Natural killer cell (primary cell): ENCODE results near the gene HTR3D. TPM values are rescaled to one million over a fixed set of nuclear protein-coding genes. Genes with fewer than 3 reads are reported as not detected.

Source experiments
- ATAC-seq, 3 donors: fragments of 150-1000 bp in 2 of 3; fragments of 200-7000 bp in 1 of 3; cut with Tn5 transposase; 1 replicate in 1 of 3; 2 replicates in 2 of 3; pipeline ENCODE4 v1.10.0; 2021; ENCODE audit warnings: mild to moderate bottlenecking in 2 of 3, moderate library complexity in 2 of 3
- DNase-seq, 2 donors: peaks; one replicate each; pipeline versions ENCODE4 v3.0.0 to v3.0.0-alpha.2; 2013 to 2021; ENCODE audit warnings: mixed read lengths in 1 of 2
- H3K27ac ChIP-seq: one replicate; pipeline ENCODE4 v1.5.1; 2013; ENCODE audit warnings: mild to moderate bottlenecking, low read length
- H3K27me3 ChIP-seq: one replicate; pipeline ENCODE4 v1.6.1; 2013; ENCODE audit warnings: low read length; ENCODE audit not compliant: control insufficient read depth, insufficient read depth
- H3K36me3 ChIP-seq: one replicate; pipeline ENCODE4 v1.6.1; 2013; ENCODE audit warnings: low read length; ENCODE audit not compliant: control insufficient read depth, insufficient read depth
- H3K4me1 ChIP-seq: one replicate; pipeline ENCODE4 v1.6.1; 2013; ENCODE audit warnings: low read length; ENCODE audit not compliant: control insufficient read depth, insufficient read depth
- H3K4me3 ChIP-seq: one replicate; pipeline ENCODE4 v1.5.1; 2013; ENCODE audit warnings: low read length
- H3K9me3 ChIP-seq: one replicate; pipeline ENCODE4 v1.6.1; 2013; ENCODE audit warnings: low read length; ENCODE audit not compliant: control insufficient read depth, insufficient read depth
- H3K27ac Mint-ChIP-seq, 2 donors: one replicate each; pipeline ENCODE4 v1.8.0; 2022; ENCODE audit warnings: mild to moderate bottlenecking in 2 of 2, mixed read lengths in 2 of 2, moderate library complexity in 1 of 2
- H3K27me3 Mint-ChIP-seq, 2 donors: one replicate each; pipeline ENCODE4 v1.8.0; 2022; ENCODE audit warnings: low read depth in 2 of 2, mixed read lengths in 2 of 2
- H3K36me3 Mint-ChIP-seq: one replicate; pipeline ENCODE4 v1.8.0; 2022; ENCODE audit warnings: mixed read lengths
- H3K4me1 Mint-ChIP-seq, 2 donors: one replicate each; pipeline ENCODE4 v1.8.0; 2022; ENCODE audit warnings: mixed read lengths in 2 of 2
- H3K4me3 Mint-ChIP-seq: one replicate; pipeline ENCODE4 v1.8.0; 2022; ENCODE audit warnings: mild to moderate bottlenecking, moderate library complexity, mixed read lengths
- H3K9me3 Mint-ChIP-seq, 2 donors: one replicate each; pipeline ENCODE4 v1.8.0; 2022; ENCODE audit warnings: mixed read lengths in 2 of 2
- WGBS: methylation state at CpG from one replicate; pipeline ENCODE4 v1.1.7; 2013; ENCODE audit warnings: missing lambda C conversion rate; ENCODE audit not compliant: insufficient coverage; 5-methylcytosine and 5-hydroxymethylcytosine counted together
- intact Hi-C: fragments of 100-400 bp; cut with micrococcal nuclease; formaldehyde crosslinking; loops from one replicate; pipeline ENCODE4 v1.14.2; 2022
- total RNA-seq, 4 donors: library from RNA; stranded (reverse); fragments of 120-200 nt in 1 of 4; gene quantifications; one replicate each; pipeline versions ENCODE4 v1.2.3 to v1.2.4, GENCODE V29; 2013 to 2022
- TF ChIP-seq, protein P1 (sequence below): fragments of 200-600 bp; IDR thresholded peaks from one replicate; pipeline ENCODE4 v1.8.0; 2022; ENCODE audit warnings: antibody characterized with exemption

HTR3D gene
- total RNA-seq, 3 donors from 2014 or later (not counting 1 experiment from before 2014, with no cell fraction given) = not detected

DNA sequence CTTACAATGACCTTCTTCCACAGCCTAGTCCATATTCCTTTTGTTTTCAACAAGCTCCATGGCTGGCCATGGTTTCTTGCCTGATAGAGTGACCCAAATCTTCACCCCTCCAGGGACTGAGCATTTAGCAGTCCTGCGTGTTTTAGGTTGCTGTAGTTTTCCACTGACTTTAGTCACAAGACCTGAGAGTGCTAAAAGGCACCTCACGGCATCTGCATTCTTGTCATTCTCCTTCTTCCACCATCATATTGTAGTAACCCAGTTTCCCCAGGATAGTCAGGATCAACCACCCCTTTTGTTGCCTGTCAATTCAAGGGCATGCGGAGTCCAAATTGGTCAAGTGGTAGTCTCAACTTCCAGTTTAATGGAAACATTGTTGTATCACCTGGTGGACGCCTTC, 42.1 kb downstream of the HTR3D start:
- Histone ChIP-seq H3K36me3 (no peaks in the 10 kb centered on the region), H3K27me3 (no peaks in the 10 kb centered on the region), H3K27ac (no peak overlapping the region), H3K4me1 (no peaks in the 10 kb centered on the region), H3K9me3 (no peaks in the 10 kb centered on the region), H3K4me3 (no peak overlapping the region)
- Mint-ChIP-seq H3K27ac (no peak overlapping the region), H3K9me3 (no peaks in the 10 kb centered on the region), H3K27me3 (peaks cover 7 to 11% of the 10 kb centered on the region in 2 donors), H3K4me1 (no peaks in the 10 kb centered on the region), H3K4me3 (no peak overlapping the region), H3K36me3 (no peaks in the 10 kb centered on the region)
- DNase-seq (no peak), ATAC-seq (no peak)
- TF ChIP-seq, protein P1, sequence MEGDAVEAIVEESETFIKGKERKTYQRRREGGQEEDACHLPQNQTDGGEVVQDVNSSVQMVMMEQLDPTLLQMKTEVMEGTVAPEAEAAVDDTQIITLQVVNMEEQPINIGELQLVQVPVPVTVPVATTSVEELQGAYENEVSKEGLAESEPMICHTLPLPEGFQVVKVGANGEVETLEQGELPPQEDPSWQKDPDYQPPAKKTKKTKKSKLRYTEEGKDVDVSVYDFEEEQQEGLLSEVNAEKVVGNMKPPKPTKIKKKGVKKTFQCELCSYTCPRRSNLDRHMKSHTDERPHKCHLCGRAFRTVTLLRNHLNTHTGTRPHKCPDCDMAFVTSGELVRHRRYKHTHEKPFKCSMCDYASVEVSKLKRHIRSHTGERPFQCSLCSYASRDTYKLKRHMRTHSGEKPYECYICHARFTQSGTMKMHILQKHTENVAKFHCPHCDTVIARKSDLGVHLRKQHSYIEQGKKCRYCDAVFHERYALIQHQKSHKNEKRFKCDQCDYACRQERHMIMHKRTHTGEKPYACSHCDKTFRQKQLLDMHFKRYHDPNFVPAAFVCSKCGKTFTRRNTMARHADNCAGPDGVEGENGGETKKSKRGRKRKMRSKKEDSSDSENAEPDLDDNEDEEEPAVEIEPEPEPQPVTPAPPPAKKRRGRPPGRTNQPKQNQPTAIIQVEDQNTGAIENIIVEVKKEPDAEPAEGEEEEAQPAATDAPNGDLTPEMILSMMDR = no peak
- intact Hi-C loops = no loop called here
- WGBS = 91% methylated on average over 4 of the region's 4 CpGs

DNA sequence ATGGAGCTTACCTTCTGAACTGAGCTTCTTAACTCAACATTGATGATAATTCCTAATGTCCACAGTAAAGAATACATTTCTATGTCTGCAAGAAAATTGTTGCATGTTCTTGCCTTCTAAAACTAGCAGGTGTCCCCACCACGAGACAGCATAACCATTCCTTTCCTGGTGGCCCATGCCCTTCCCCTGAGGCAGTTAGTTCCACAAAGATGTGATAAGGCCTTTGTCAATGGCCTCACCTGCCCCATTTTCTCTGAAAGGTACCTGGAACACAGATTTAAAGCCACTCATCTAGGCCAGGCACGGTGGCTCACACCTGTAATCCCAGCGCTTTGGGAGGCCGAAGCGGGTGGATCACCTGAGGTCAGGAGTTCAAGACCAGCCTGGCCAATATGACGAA, 44.4 kb downstream of the HTR3D start:
- H3K27me3 Mint-ChIP-seq = peaks cover 2 to 6% of the 10 kb centered on the region in 2 donors
- intact Hi-C loops = no loop called here
- Histone ChIP-seq H3K9me3 (no peaks in the 10 kb centered on the region), H3K27me3 (no peaks in the 10 kb centered on the region), H3K27ac (no peak overlapping the region), H3K4me1 (no peaks in the 10 kb centered on the region), H3K4me3 (no peak overlapping the region), H3K36me3 (no peaks in the 10 kb centered on the region)
- no peak overlapping the region for H3K4me3 Mint-ChIP-seq
- H3K4me1 Mint-ChIP-seq = no peaks in the 10 kb centered on the region
- no peak for DNase-seq
- WGBS = 77% methylated on average over 5 of the region's 6 CpGs
- ATAC-seq = no peak
- H3K36me3 Mint-ChIP-seq = no peaks in the 10 kb centered on the region
- TF ChIP-seq, protein P1 = no peak
- no peak overlapping the region for H3K27ac Mint-ChIP-seq
- no peaks in the 10 kb centered on the region for H3K9me3 Mint-ChIP-seq

DNA sequence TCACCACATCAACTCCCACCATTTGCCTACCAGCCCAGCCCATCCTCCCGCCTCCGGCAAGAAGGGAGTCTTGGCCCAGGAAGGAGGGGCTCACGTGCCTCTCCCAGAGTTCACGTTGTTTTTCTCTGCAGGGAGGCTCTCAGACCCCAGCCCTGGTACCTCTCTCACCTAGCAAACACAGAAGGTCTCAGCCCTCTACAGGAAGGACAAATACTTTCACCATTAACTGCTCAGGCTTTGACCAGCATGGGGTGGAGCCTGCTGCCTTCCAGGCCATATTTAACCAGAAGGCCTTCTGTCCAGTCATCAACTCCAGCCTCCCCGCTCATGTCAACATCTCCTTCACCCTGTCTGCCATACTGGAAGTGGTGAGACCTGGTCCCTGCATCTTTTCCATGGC, 46.3 kb downstream of the HTR3D start:
- no peaks in the 10 kb centered on the region for H3K27me3 ChIP-seq
- H3K4me1 ChIP-seq = no peaks in the 10 kb centered on the region
- TF ChIP-seq, protein P1 = no peak
- Mint-ChIP-seq H3K27me3 (peaks cover 0 to 3% of the 10 kb centered on the region in 2 donors), H3K27ac (no peak overlapping the region), H3K36me3 (no peaks in the 10 kb centered on the region), H3K4me1 (no peaks in the 10 kb centered on the region), H3K4me3 (no peak overlapping the region), H3K9me3 (no peaks in the 10 kb centered on the region)
- no peak for ATAC-seq
- H3K27ac ChIP-seq = no peak overlapping the region
- no peaks in the 10 kb centered on the region for H3K36me3 ChIP-seq
- 93% methylated on average over 5 of the region's 5 CpGs for WGBS
- H3K4me3 ChIP-seq = no peak overlapping the region
- intact Hi-C loops = no loop called here
- DNase-seq = no peak
- no peaks in the 10 kb centered on the region for H3K9me3 ChIP-seq

DNA sequence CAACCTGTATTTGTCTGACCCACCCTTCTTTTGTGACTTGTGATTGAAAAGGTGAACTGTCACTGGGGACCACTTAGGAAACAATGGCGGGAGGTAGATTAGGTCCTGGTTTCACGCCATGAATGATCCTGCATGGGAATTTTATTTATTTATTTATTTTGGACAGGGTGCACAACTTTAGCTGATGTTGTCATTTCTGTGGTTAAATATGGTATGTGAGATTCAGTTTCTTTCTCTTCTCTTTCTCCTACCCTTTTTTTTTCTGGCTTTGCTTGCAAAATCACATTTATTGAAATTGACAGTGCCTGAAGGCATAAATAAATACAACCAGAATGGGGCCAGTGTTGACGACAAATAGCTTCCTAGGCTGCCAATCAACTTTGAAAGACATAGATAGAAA, 47.3 kb downstream of the HTR3D start:
- TF ChIP-seq, protein P1 = no peak
- H3K4me3 Mint-ChIP-seq = no peak overlapping the region
- H3K9me3 Mint-ChIP-seq = no peaks in the 10 kb centered on the region
- no peak for ATAC-seq
- 93% methylated on average over 3 of the region's 3 CpGs for WGBS
- no peaks in the 10 kb centered on the region for H3K27me3 Mint-ChIP-seq
- H3K9me3 ChIP-seq = no peaks in the 10 kb centered on the region
- H3K4me1 Mint-ChIP-seq = no peaks in the 10 kb centered on the region
- intact Hi-C loops = no loop called here
- no peaks in the 10 kb centered on the region for H3K27me3 ChIP-seq
- H3K27ac ChIP-seq = no peak overlapping the region
- no peaks in the 10 kb centered on the region for H3K4me1 ChIP-seq
- no peak overlapping the region for H3K27ac Mint-ChIP-seq
- H3K36me3 Mint-ChIP-seq = no peaks in the 10 kb centered on the region
- H3K4me3 ChIP-seq = no peak overlapping the region
- no peak for DNase-seq
- no peaks in the 10 kb centered on the region for H3K36me3 ChIP-seq
